BLaER1 treated with 17β-estradiol and CSF1 and Interleukin-3, amounts not matched to agents 10 nM and 100 nM (cell line): ENCODE measurements around the gene ABAT.
A peak's percentile ranks its signal among the peaks of the same experiment; 100 is the strongest.

Experiments
- H3K27ac ChIP-seq, 11 experiments: shearing (Covaris generic); formaldehyde crosslinking; 2 replicates each; pipeline ENCODE4 v1.8.1; 2022
- H3K27me3 ChIP-seq, 11 experiments: shearing (Covaris generic); formaldehyde crosslinking; 2 replicates each; pipeline ENCODE4 v1.8.1; 2022
- H3K36me3 ChIP-seq, 11 experiments: shearing (Covaris generic); formaldehyde crosslinking; 2 replicates each; pipeline ENCODE4 v1.8.1; 2022
- H3K4me1 ChIP-seq, 10 experiments: shearing (Covaris generic); formaldehyde crosslinking; 2 replicates each; pipeline ENCODE4 v1.8.1; 2022
- H3K4me2 ChIP-seq, 11 experiments: shearing (Covaris generic); formaldehyde crosslinking; 2 replicates each; pipeline ENCODE4 v1.8.1; 2022
- H3K4me3 ChIP-seq, 10 experiments: shearing (Covaris generic); formaldehyde crosslinking; 2 replicates each; pipeline ENCODE4 v1.8.1; 2022
- H3K9ac ChIP-seq, 11 experiments: shearing (Covaris generic); formaldehyde crosslinking; 2 replicates each; pipeline ENCODE4 v1.8.1; 2022
- H3K9me3 ChIP-seq, 11 experiments: shearing (Covaris generic); formaldehyde crosslinking; replicated peaks in 1 of 11; 2 replicates each; pipeline ENCODE4 v1.8.1; 2022
- H4K20me1 ChIP-seq, 11 experiments: shearing (Covaris generic); formaldehyde crosslinking; 2 replicates each; pipeline ENCODE4 v1.8.1; 2022
- Cebpa-rat ChIP-seq, 11 experiments: shearing (Covaris generic); IDR thresholded peaks; 2 replicates each; pipeline ENCODE4 v1.8.1; 2022

Gene ABAT

GRCh38 chr16:8682551-8683259 lies 8.3 kb downstream of the ABAT start:
- Histone ChIP-seq H3K27me3 (no peaks in the 10 kb centered on the region), H3K36me3 (peaks cover 0 to 19% (median 3%) of the 10 kb centered on the region in 11 experiments; a peak in 13 of 22 replicates), H3K4me2 (no peak overlapping the region), H3K9me3 (peaks cover 0 to 14% (median 9%) of the 10 kb centered on the region in 11 experiments; a peak in 18 of 22 replicates), H4K20me1 (peaks cover 0 to 17% (median 0%) of the 10 kb centered on the region in 11 experiments; a peak in 2 of 22 replicates), H3K4me3 (no peak overlapping the region), H3K4me1 (peaks cover 0 to 21% (median 15%) of the 10 kb centered on the region in 10 experiments; a peak in 17 of 20 replicates), H3K9ac (no peak overlapping the region), H3K27ac (no peak overlapping the region)
- no peak for TF ChIP-seq Cebpa-rat (IDR thresholded peaks at IDR 0.05)

- no peak overlapping the region for H3K4me2 ChIP-seq
- peaks cover 0 to 28% (median 13%) of the 10 kb centered on the region in 11 experiments; a peak in 15 of 22 replicates for H3K36me3 ChIP-seq
- no peak for TF ChIP-seq Cebpa-rat (IDR thresholded peaks at IDR 0.05)
- peaks cover 0 to 15% (median 0%) of the 10 kb centered on the region in 11 experiments; a peak in 2 of 22 replicates for H4K20me1 ChIP-seq
- no peaks in the 10 kb centered on the region for H3K27me3 ChIP-seq
- peaks cover 8 to 24% (median 19%) of the 10 kb centered on the region in 11 experiments for H3K9me3 ChIP-seq
- H3K4me3 ChIP-seq: no peak overlapping the region
- H3K4me1 ChIP-seq: peaks cover 0 to 20% (median 15%) of the 10 kb centered on the region in 10 experiments; a peak in 17 of 20 replicates
- no peak overlapping the region for H3K9ac ChIP-seq
- no peak overlapping the region for H3K27ac ChIP-seq
Measured at GRCh38 chr16:8683640-8684039, 9.2 kb downstream of the ABAT start.

GRCh38 chr16:8685617-8686016 lies 11.2 kb downstream of the ABAT start:
- Histone ChIP-seq H4K20me1 (peaks cover 0 to 15% (median 0%) of the 10 kb centered on the region in 11 experiments; a peak in 2 of 22 replicates), H3K9ac (no peak overlapping the region), H3K27ac (no peak overlapping the region), H3K9me3 (peaks cover 27 to 36% (median 33%) of the 10 kb centered on the region in 11 experiments), H3K4me2 (peak overlapping the region in 7 of 11 experiments; percentile 10 to 56 (median 31); a peak in 10 of 22 replicates), H3K4me1 (peaks cover 0 to 15% (median 13%) of the 10 kb centered on the region in 10 experiments; a peak in 17 of 20 replicates), H3K36me3 (peaks cover 12 to 41% (median 32%) of the 10 kb centered on the region in 11 experiments), H3K4me3 (no peak overlapping the region), H3K27me3 (no peaks in the 10 kb centered on the region)
- TF ChIP-seq Cebpa-rat (IDR thresholded peaks at IDR 0.05): no peak

- Histone ChIP-seq H4K20me1 (peaks cover 0 to 15% (median 0%) of the 10 kb centered on the region in 11 experiments; a peak in 2 of 22 replicates), H3K9me3 (peaks cover 31 to 42% (median 37%) of the 10 kb centered on the region in 11 experiments), H3K4me1 (peaks cover 0 to 15% (median 12%) of the 10 kb centered on the region in 10 experiments; a peak in 17 of 20 replicates), H3K27me3 (no peaks in the 10 kb centered on the region), H3K36me3 (peaks cover 12 to 47% (median 36%) of the 10 kb centered on the region in 11 experiments), H3K27ac (no peak overlapping the region), H3K4me2 (peak overlapping the region in 7 of 11 experiments; percentile 10 to 56 (median 31); a peak in 11 of 22 replicates), H3K4me3 (no peak overlapping the region), H3K9ac (no peak overlapping the region)
- TF ChIP-seq Cebpa-rat (IDR thresholded peaks at IDR 0.05): no peak
Measured at GRCh38 chr16:8686031-8686621, 11.7 kb downstream of the ABAT start.

GRCh38 chr16:8686879-8687278 lies 12.5 kb downstream of the ABAT start:
- H3K9me3 ChIP-seq: peaks cover 31 to 46% (median 39%) of the 10 kb centered on the region in 11 experiments

GRCh38 chr16:8689686-8690085 lies 15.3 kb downstream of the ABAT start:
- Histone ChIP-seq H3K27me3 (no peaks in the 10 kb centered on the region), H3K4me3 (peak overlapping the region in 5 of 10 experiments; percentile 0 to 19 (median 17); a peak in 4 of 20 replicates), H3K36me3 (peaks cover 12 to 52% (median 35%) of the 10 kb centered on the region in 11 experiments), H3K4me1 (peaks cover 0 to 15% (median 12%) of the 10 kb centered on the region in 10 experiments; a peak in 17 of 20 replicates), H3K9me3 (peaks cover 31 to 46% (median 39%) of the 10 kb centered on the region in 11 experiments), H3K4me2 (no peak overlapping the region), H3K27ac (no peak overlapping the region), H3K9ac (no peak overlapping the region), H4K20me1 (peaks cover 0 to 15% (median 0%) of the 10 kb centered on the region in 11 experiments; a peak in 2 of 22 replicates)
- TF ChIP-seq Cebpa-rat (IDR thresholded peaks at IDR 0.05): no peak

More at GRCh38 chr16:8686879-8687278, 12.5 kb downstream of the ABAT start:
- no peak overlapping the region for H3K27ac ChIP-seq
- 0 out of 22 replicates have a peak overlapping the region, but pooled peaks of 1 of the 11 experiments have one; percentile 34 for H3K4me2 ChIP-seq
- H3K36me3 ChIP-seq: peaks cover 12 to 50% (median 39%) of the 10 kb centered on the region in 11 experiments
- no peak overlapping the region for H3K9ac ChIP-seq
- peaks cover 0 to 15% (median 0%) of the 10 kb centered on the region in 11 experiments; a peak in 2 of 22 replicates for H4K20me1 ChIP-seq
- no peak for TF ChIP-seq Cebpa-rat (IDR thresholded peaks at IDR 0.05)
- no peak overlapping the region for H3K4me3 ChIP-seq
- H3K4me1 ChIP-seq: peaks cover 0 to 15% (median 12%) of the 10 kb centered on the region in 10 experiments; a peak in 17 of 20 replicates
- no peaks in the 10 kb centered on the region for H3K27me3 ChIP-seq

GRCh38 chr16:8691728-8692127 lies 17.3 kb downstream of the ABAT start:
- Histone ChIP-seq H3K4me3 (no peak overlapping the region), H3K4me1 (peaks cover 0 to 2% (median 0%) of the 10 kb centered on the region in 10 experiments; a peak in 3 of 20 replicates), H3K4me2 (no peak overlapping the region), H3K36me3 (peaks cover 12 to 60% (median 39%) of the 10 kb centered on the region in 11 experiments), H4K20me1 (peaks cover 0 to 12% (median 0%) of the 10 kb centered on the region in 11 experiments; a peak in 1 of 22 replicates), H3K9ac (no peak overlapping the region), H3K27me3 (no peaks in the 10 kb centered on the region), H3K27ac (no peak overlapping the region), H3K9me3 (peaks cover 31 to 46% (median 39%) of the 10 kb centered on the region in 11 experiments)
- no peak for TF ChIP-seq Cebpa-rat (IDR thresholded peaks at IDR 0.05)

GRCh38 chr16:8694795-8695728 lies 20.6 kb downstream of the ABAT start:
- Histone ChIP-seq H4K20me1 (peaks cover 0 to 20% (median 0%) of the 10 kb centered on the region in 11 experiments; a peak in 1 of 22 replicates), H3K9me3 (peaks cover 7 to 16% (median 12%) of the 10 kb centered on the region in 11 experiments), H3K36me3 (peaks cover 2 to 30% (median 13%) of the 10 kb centered on the region in 11 experiments; a peak in 20 of 22 replicates), H3K27ac (no peak overlapping the region), H3K27me3 (no peaks in the 10 kb centered on the region), H3K9ac (no peak overlapping the region), H3K4me1 (no peaks in the 10 kb centered on the region), H3K4me3 (no peak overlapping the region), H3K4me2 (no peak overlapping the region)
- no peak for TF ChIP-seq Cebpa-rat (IDR thresholded peaks at IDR 0.05)
